DND-41 (cell line): ENCODE measurements around the gene SNTB2.

Experiments
- ATAC-seq: fragments of 200-7000 bp; cut with Tn5 transposase; 3 replicates; pipeline ENCODE4 v1.9.1; 2021; ENCODE audit warnings: low read depth; ENCODE audit not compliant: insufficient read depth
- DNase-seq: peaks from one replicate; pipeline ENCODE4 v3.0.0-alpha.2; 2020
- H2AFZ ChIP-seq: 2 replicates; pipeline ENCODE4 v1.6.0; 2012; ENCODE audit warnings: low read depth, low read length
- H3K27ac ChIP-seq: 2 replicates; pipeline ENCODE4 v1.5.1; 2012; ENCODE audit warnings: low read length, inconsistent platforms
- H3K27me3 ChIP-seq: fragments of 200-600 bp; sonication (generic); 2 replicates; pipeline ENCODE4 v1.6.0; 2012; ENCODE audit warnings: low read length, mild to moderate bottlenecking, inconsistent platforms; ENCODE audit not compliant: insufficient read depth, poor library complexity
- H3K36me3 ChIP-seq: 2 replicates; pipeline ENCODE4 v1.5.1; 2012; ENCODE audit warnings: low read length, inconsistent platforms; ENCODE audit not compliant: insufficient read depth
- H3K4me1 ChIP-seq: 2 replicates; pipeline ENCODE4 v1.5.1; 2012; ENCODE audit warnings: mild to moderate bottlenecking, low read length; ENCODE audit not compliant: insufficient read depth
- H3K4me2 ChIP-seq: 2 replicates; pipeline ENCODE4 v1.6.0; 2012; ENCODE audit warnings: mild to moderate bottlenecking, moderate library complexity, low read length, inconsistent platforms; ENCODE audit not compliant: insufficient read depth
- H3K4me3 ChIP-seq, 2 experiments: fragments of 200-600 bp in 1 of 2; shearing (Covaris generic) in 1 of 2; 2 replicates each; pipeline ENCODE4 v1.5.1; 2012 to 2016; ENCODE audit warnings: inconsistent platforms in 2 of 2, low read length in 2 of 2, mild to moderate bottlenecking in 2 of 2, low read depth in 1 of 2, moderate library complexity in 1 of 2
- H3K79me2 ChIP-seq: 2 replicates; pipeline ENCODE4 v1.6.0; 2012; ENCODE audit warnings: low read length, inconsistent platforms; ENCODE audit not compliant: insufficient read depth
- H3K9ac ChIP-seq: 2 replicates; pipeline ENCODE4 v1.6.0; 2012; ENCODE audit warnings: low read depth, mild to moderate bottlenecking, inconsistent platforms, low read length, moderate library complexity
- H3K9me3 ChIP-seq: 2 replicates; pipeline ENCODE4 v1.5.1; 2012; ENCODE audit warnings: low read length, moderate library complexity, mild to moderate bottlenecking, inconsistent platforms; ENCODE audit not compliant: insufficient read depth, severe bottlenecking
- H4K20me1 ChIP-seq: 2 replicates; pipeline ENCODE4 v1.6.0; 2012; ENCODE audit warnings: low read length; ENCODE audit not compliant: insufficient read depth
- EZH2 ChIP-seq: IDR thresholded peaks from 3 replicates; pipeline ENCODE4 v1.6.1; 2012; ENCODE audit warnings: borderline replicate concordance, low read depth, mild to moderate bottlenecking, moderate library complexity, low read length, inconsistent platforms; ENCODE audit not compliant: severe bottlenecking
- TF ChIP-seq, protein P1 (sequence below): IDR thresholded peaks from 2 replicates; pipeline ENCODE4 v1.5.1; 2012; ENCODE audit warnings: borderline replicate concordance, low read length, moderate library complexity, mild to moderate bottlenecking; ENCODE audit not compliant: poor library complexity, severe bottlenecking; ENCODE audit errors: extremely low read depth

SNTB2 gene

GRCh38 chr16:69351309-69352027, 164.5 kb downstream of the SNTB2 start, which contains the start of gene TMED6:
Gene TMED6, minus strand, starts transcription at chr16:69351786. Its CDS starts 33 bp downstream, at chr16:69351753.
- Histone ChIP-seq H3K36me3 (peaks cover 22% of the 10 kb centered on the region), H2AFZ (no peak within 1 kb of the TSS), H3K4me3 (no peak within 1 kb of the TSS), H3K9ac (no peak within 1 kb of the TSS), H3K9me3 (no peaks in the 10 kb centered on the region), H3K4me1 (no peaks in the 10 kb centered on the region), H3K27ac (no peak within 1 kb of the TSS), H3K79me2 (no peaks in the 10 kb centered on the region), H4K20me1 (no peaks in the 10 kb centered on the region), H3K27me3 (no peaks in the 10 kb centered on the region), H3K4me2 (no peak within 1 kb of the TSS)
- ATAC-seq (no peak), DNase-seq (no peak)
- TF ChIP-seq, protein P1, sequence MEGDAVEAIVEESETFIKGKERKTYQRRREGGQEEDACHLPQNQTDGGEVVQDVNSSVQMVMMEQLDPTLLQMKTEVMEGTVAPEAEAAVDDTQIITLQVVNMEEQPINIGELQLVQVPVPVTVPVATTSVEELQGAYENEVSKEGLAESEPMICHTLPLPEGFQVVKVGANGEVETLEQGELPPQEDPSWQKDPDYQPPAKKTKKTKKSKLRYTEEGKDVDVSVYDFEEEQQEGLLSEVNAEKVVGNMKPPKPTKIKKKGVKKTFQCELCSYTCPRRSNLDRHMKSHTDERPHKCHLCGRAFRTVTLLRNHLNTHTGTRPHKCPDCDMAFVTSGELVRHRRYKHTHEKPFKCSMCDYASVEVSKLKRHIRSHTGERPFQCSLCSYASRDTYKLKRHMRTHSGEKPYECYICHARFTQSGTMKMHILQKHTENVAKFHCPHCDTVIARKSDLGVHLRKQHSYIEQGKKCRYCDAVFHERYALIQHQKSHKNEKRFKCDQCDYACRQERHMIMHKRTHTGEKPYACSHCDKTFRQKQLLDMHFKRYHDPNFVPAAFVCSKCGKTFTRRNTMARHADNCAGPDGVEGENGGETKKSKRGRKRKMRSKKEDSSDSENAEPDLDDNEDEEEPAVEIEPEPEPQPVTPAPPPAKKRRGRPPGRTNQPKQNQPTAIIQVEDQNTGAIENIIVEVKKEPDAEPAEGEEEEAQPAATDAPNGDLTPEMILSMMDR, result no peak
- no peak for TF ChIP-seq EZH2
